Cardiac fibroblast (primary cell): ENCODE results near the gene OR13A1.

Experiments
- DNase-seq, 2 donors: peaks; one replicate each; pipeline versions ENCODE4 v3.0.0 to v3.0.0-alpha.2; 2010; ENCODE audit warnings: low read depth in 2 of 2
- H3K4me3 ChIP-seq, 2 donors: replicated peaks in 1 of 2; 1 replicate in 1 of 2; 2 replicates in 1 of 2; pipeline ENCODE4 v1.5.1; 2011; ENCODE audit warnings: low read depth in 2 of 2, low read length in 2 of 2, mild to moderate bottlenecking in 2 of 2, moderate library complexity in 1 of 2
- CTCF ChIP-seq: IDR thresholded peaks from one replicate; pipeline ENCODE4 v1.5.1; 2011; ENCODE audit warnings: low read depth, mild to moderate bottlenecking, low read length, inconsistent platforms

OR13A1 gene

GRCh38 chr10:45256246-45256645 is 59.2 kb downstream of the OR13A1 start:
- no peak for DNase-seq
- no peak overlapping the region for H3K4me3 ChIP-seq
- TF ChIP-seq CTCF, result no peak

GRCh38 chr10:45255706-45256105 is 59.7 kb downstream of the OR13A1 start:
- no peak for DNase-seq

GRCh38 chr10:45254892-45255291 is 60.5 kb downstream of the OR13A1 start:
- DNase-seq, result no peak
- no peak overlapping the region for H3K4me3 ChIP-seq
- TF ChIP-seq CTCF, result no peak

More at GRCh38 chr10:45255706-45256105, 59.7 kb downstream of the OR13A1 start:
- no peak for TF ChIP-seq CTCF
- H3K4me3 ChIP-seq, result no peak overlapping the region

- TF ChIP-seq CTCF, result no peak
- H3K4me3 ChIP-seq, result no peak overlapping the region
- no peak for DNase-seq
These were observed 62.1 kb downstream of the OR13A1 start for GRCh38 chr10:45253183-45253914.
